Chondrocyte (in vitro differentiated cells): ENCODE results near the gene LRMDA. TPM values are rescaled to one million over a fixed set of nuclear protein-coding genes. Genes with fewer than 3 reads are reported as not detected.

Source experiments
- DNase-seq: peaks from one replicate; pipeline ENCODE4 v3.0.0; 2021; ENCODE audit warnings: mixed read lengths, low spot score
- H3K27ac Mint-ChIP-seq: one replicate; pipeline ENCODE4 v1.8.0; 2021; ENCODE audit warnings: mild to moderate bottlenecking, moderate library complexity, mixed read lengths; ENCODE audit not compliant: unreplicated experiment
- H3K27me3 Mint-ChIP-seq: 2 replicates; pipeline ENCODE4 v1.8.0; 2021; ENCODE audit warnings: low read depth, mixed read lengths
- H3K36me3 Mint-ChIP-seq: 2 replicates; pipeline ENCODE4 v1.8.0; 2021; ENCODE audit warnings: low read depth, mixed read lengths
- H3K4me1 Mint-ChIP-seq: 2 replicates; pipeline ENCODE4 v1.8.0; 2021; ENCODE audit warnings: low read depth, mild to moderate bottlenecking, mixed read lengths
- H3K4me3 Mint-ChIP-seq: one replicate; pipeline ENCODE4 v1.8.0; 2021; ENCODE audit warnings: mild to moderate bottlenecking, moderate library complexity, mixed read lengths; ENCODE audit not compliant: unreplicated experiment
- H3K9me3 Mint-ChIP-seq: 2 replicates; pipeline ENCODE4 v1.8.0; 2021; ENCODE audit warnings: low read depth, mixed read lengths
- CTCF ChIP-seq: fragments of 200-600 bp; sonication (generic); IDR thresholded peaks from 2 replicates; pipeline ENCODE4 v1.5.0; 2021; ENCODE audit warnings: antibody characterized with exemption, mild to moderate bottlenecking, moderate library complexity
- long read RNA-seq: library from polyadenylated mRNA; stranded (forward); transcript quantifications from one replicate; pipeline ENCODE4 v2.0.0, GENCODE V29; 2021
- total RNA-seq: library from RNA; stranded (reverse); gene quantifications from 3 replicates; pipeline ENCODE4 v1.2.1, GENCODE V29; 2021

LRMDA gene
- total RNA-seq = 0.34 to 3.5 TPM (median 2.8 TPM) in 3 replicates
- long read RNA-seq, partial matches to known transcripts = 0 of 1 reads
- long read RNA-seq, other reads (novel, unspliced or antisense) = 1 of 1 reads

GRCh38 chr10:75431180-75432111, at the start of gene LRMDA:
Gene LRMDA (plus strand): TSS chr10:75431624.
- H3K4me3 Mint-ChIP-seq = peak within 1 kb of the TSS; percentile 70
- H3K36me3 Mint-ChIP-seq = no peaks in the 10 kb centered on the region
- DNase-seq = no peak
- no peak within 1 kb of the TSS for H3K27ac Mint-ChIP-seq
- no peak for TF ChIP-seq CTCF
- no peaks in the 10 kb centered on the region for H3K9me3 Mint-ChIP-seq
- H3K27me3 Mint-ChIP-seq = peaks cover 35% of the 10 kb centered on the region
- H3K4me1 Mint-ChIP-seq = peaks cover 5% of the 10 kb centered on the region

GRCh38 chr10:75386128-75386527, 45.3 kb upstream of the LRMDA start:
- H3K9me3 Mint-ChIP-seq = peaks cover 18% of the 10 kb centered on the region
- no peak for TF ChIP-seq CTCF
- H3K27me3 Mint-ChIP-seq = peaks cover 6% of the 10 kb centered on the region
- no peak overlapping the region for H3K27ac Mint-ChIP-seq
- no peak for DNase-seq
- H3K4me3 Mint-ChIP-seq = no peak overlapping the region
- H3K36me3 Mint-ChIP-seq = peaks cover 8% of the 10 kb centered on the region
- H3K4me1 Mint-ChIP-seq = no peaks in the 10 kb centered on the region

- DNase-seq = peak; percentile 30
- Mint-ChIP-seq H3K27ac (peak overlapping the region; percentile 46), H3K27me3 (peaks cover 14% of the 10 kb centered on the region), H3K36me3 (peaks cover 11% of the 10 kb centered on the region), H3K4me3 (no peak overlapping the region), H3K4me1 (no peaks in the 10 kb centered on the region), H3K9me3 (peaks cover 18% of the 10 kb centered on the region)
- TF ChIP-seq CTCF = no peak
Observed at GRCh38 chr10:75388082-75388481, 43.3 kb upstream of the LRMDA start.

GRCh38 chr10:75390178-75390577, 41.2 kb upstream of the LRMDA start:
- DNase-seq = no peak
- Mint-ChIP-seq H3K9me3 (peaks cover 18% of the 10 kb centered on the region), H3K27me3 (peaks cover 15% of the 10 kb centered on the region), H3K4me3 (no peak overlapping the region), H3K4me1 (peaks cover 7% of the 10 kb centered on the region), H3K36me3 (peaks cover 18% of the 10 kb centered on the region), H3K27ac (no peak overlapping the region)
- TF ChIP-seq CTCF = no peak

- H3K4me3 Mint-ChIP-seq = no peak overlapping the region
- no peak for TF ChIP-seq CTCF
- H3K36me3 Mint-ChIP-seq = peaks cover 12% of the 10 kb centered on the region
- peak; percentile 15 for DNase-seq
- H3K27me3 Mint-ChIP-seq = peaks cover 15% of the 10 kb centered on the region
- no peak overlapping the region for H3K27ac Mint-ChIP-seq
- peaks cover 11% of the 10 kb centered on the region for H3K4me1 Mint-ChIP-seq
- H3K9me3 Mint-ChIP-seq = peaks cover 4% of the 10 kb centered on the region
Observed at GRCh38 chr10:75392271-75392670, 39.2 kb upstream of the LRMDA start.
